Natural killer cell (primary cell): ENCODE results near the gene B3GALT5. TPM values are rescaled to one million over a fixed set of nuclear protein-coding genes. Genes with fewer than 3 reads are reported as not detected.

Experiments
- ATAC-seq, 3 donors: fragments of 150-1000 bp in 2 of 3; fragments of 200-7000 bp in 1 of 3; cut with Tn5 transposase; 1 replicate in 1 of 3; 2 replicates in 2 of 3; pipeline ENCODE4 v1.10.0; 2021; ENCODE audit warnings: mild to moderate bottlenecking in 2 of 3, moderate library complexity in 2 of 3
- DNase-seq, 2 donors: peaks; one replicate each; pipeline versions ENCODE4 v3.0.0 to v3.0.0-alpha.2; 2013 to 2021; ENCODE audit warnings: mixed read lengths in 1 of 2
- H3K27ac ChIP-seq: one replicate; pipeline ENCODE4 v1.5.1; 2013; ENCODE audit warnings: mild to moderate bottlenecking, low read length
- H3K27me3 ChIP-seq: one replicate; pipeline ENCODE4 v1.6.1; 2013; ENCODE audit warnings: low read length; ENCODE audit not compliant: control insufficient read depth, insufficient read depth
- H3K36me3 ChIP-seq: one replicate; pipeline ENCODE4 v1.6.1; 2013; ENCODE audit warnings: low read length; ENCODE audit not compliant: control insufficient read depth, insufficient read depth
- H3K4me1 ChIP-seq: one replicate; pipeline ENCODE4 v1.6.1; 2013; ENCODE audit warnings: low read length; ENCODE audit not compliant: control insufficient read depth, insufficient read depth
- H3K4me3 ChIP-seq: one replicate; pipeline ENCODE4 v1.5.1; 2013; ENCODE audit warnings: low read length
- H3K9me3 ChIP-seq: one replicate; pipeline ENCODE4 v1.6.1; 2013; ENCODE audit warnings: low read length; ENCODE audit not compliant: control insufficient read depth, insufficient read depth
- H3K27ac Mint-ChIP-seq, 2 donors: one replicate each; pipeline ENCODE4 v1.8.0; 2022; ENCODE audit warnings: mild to moderate bottlenecking in 2 of 2, mixed read lengths in 2 of 2, moderate library complexity in 1 of 2
- H3K27me3 Mint-ChIP-seq, 2 donors: one replicate each; pipeline ENCODE4 v1.8.0; 2022; ENCODE audit warnings: low read depth in 2 of 2, mixed read lengths in 2 of 2
- H3K36me3 Mint-ChIP-seq: one replicate; pipeline ENCODE4 v1.8.0; 2022; ENCODE audit warnings: mixed read lengths
- H3K4me1 Mint-ChIP-seq, 2 donors: one replicate each; pipeline ENCODE4 v1.8.0; 2022; ENCODE audit warnings: mixed read lengths in 2 of 2
- H3K4me3 Mint-ChIP-seq: one replicate; pipeline ENCODE4 v1.8.0; 2022; ENCODE audit warnings: mild to moderate bottlenecking, moderate library complexity, mixed read lengths
- H3K9me3 Mint-ChIP-seq, 2 donors: one replicate each; pipeline ENCODE4 v1.8.0; 2022; ENCODE audit warnings: mixed read lengths in 2 of 2
- WGBS: methylation state at CpG from one replicate; pipeline ENCODE4 v1.1.7; 2013; ENCODE audit warnings: missing lambda C conversion rate; ENCODE audit not compliant: insufficient coverage; 5-methylcytosine and 5-hydroxymethylcytosine counted together
- intact Hi-C: fragments of 100-400 bp; cut with micrococcal nuclease; formaldehyde crosslinking; loops from one replicate; pipeline ENCODE4 v1.14.2; 2022
- total RNA-seq, 4 donors: library from RNA; stranded (reverse); fragments of 120-200 nt in 1 of 4; gene quantifications; one replicate each; pipeline versions ENCODE4 v1.2.3 to v1.2.4, GENCODE V29; 2013 to 2022
- TF ChIP-seq, protein P1 (sequence below): fragments of 200-600 bp; IDR thresholded peaks from one replicate; pipeline ENCODE4 v1.8.0; 2022; ENCODE audit warnings: antibody characterized with exemption

B3GALT5 gene
- total RNA-seq, 3 donors from 2014 or later (not counting 1 experiment from before 2014, with no cell fraction given) = 0.05 TPM; not detected in 2

DNA sequence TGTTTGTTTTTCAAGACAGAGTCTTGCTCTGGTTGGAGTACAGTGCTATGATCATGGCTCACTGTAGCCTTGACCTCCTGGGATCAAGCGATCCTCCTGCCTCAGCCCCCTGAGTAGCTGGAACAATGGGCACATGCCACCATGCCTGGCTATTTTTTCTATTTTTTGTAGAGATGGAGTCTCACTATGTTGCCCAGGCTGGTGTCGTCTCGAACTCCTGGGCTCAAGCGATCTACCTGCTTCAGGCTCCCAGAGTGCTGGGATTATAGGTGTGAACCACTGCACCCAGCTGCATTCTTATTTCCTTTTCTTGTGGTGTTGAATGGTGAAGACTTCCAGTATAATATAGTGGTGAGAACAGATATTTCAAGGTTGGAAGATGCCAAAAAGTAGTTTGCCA lies 28.0 kb downstream of the B3GALT5 start:
- no peak for ATAC-seq
- Histone ChIP-seq H3K4me3 (no peak overlapping the region), H3K27ac (no peak overlapping the region), H3K27me3 (no peaks in the 10 kb centered on the region), H3K4me1 (no peaks in the 10 kb centered on the region), H3K36me3 (no peaks in the 10 kb centered on the region), H3K9me3 (no peaks in the 10 kb centered on the region)
- H3K36me3 Mint-ChIP-seq = no peaks in the 10 kb centered on the region
- intact Hi-C loops = no loop called here
- DNase-seq = no peak
- H3K4me3 Mint-ChIP-seq = no peak overlapping the region
- TF ChIP-seq, protein P1, sequence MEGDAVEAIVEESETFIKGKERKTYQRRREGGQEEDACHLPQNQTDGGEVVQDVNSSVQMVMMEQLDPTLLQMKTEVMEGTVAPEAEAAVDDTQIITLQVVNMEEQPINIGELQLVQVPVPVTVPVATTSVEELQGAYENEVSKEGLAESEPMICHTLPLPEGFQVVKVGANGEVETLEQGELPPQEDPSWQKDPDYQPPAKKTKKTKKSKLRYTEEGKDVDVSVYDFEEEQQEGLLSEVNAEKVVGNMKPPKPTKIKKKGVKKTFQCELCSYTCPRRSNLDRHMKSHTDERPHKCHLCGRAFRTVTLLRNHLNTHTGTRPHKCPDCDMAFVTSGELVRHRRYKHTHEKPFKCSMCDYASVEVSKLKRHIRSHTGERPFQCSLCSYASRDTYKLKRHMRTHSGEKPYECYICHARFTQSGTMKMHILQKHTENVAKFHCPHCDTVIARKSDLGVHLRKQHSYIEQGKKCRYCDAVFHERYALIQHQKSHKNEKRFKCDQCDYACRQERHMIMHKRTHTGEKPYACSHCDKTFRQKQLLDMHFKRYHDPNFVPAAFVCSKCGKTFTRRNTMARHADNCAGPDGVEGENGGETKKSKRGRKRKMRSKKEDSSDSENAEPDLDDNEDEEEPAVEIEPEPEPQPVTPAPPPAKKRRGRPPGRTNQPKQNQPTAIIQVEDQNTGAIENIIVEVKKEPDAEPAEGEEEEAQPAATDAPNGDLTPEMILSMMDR = no peak
- no peak overlapping the region for H3K27ac Mint-ChIP-seq
- peaks cover 21 to 39% of the 10 kb centered on the region in 2 donors for H3K27me3 Mint-ChIP-seq
- no peaks in the 10 kb centered on the region for H3K9me3 Mint-ChIP-seq
- no peaks in the 10 kb centered on the region for H3K4me1 Mint-ChIP-seq
- WGBS = 90% methylated on average over 4 of the region's 4 CpGs

DNA sequence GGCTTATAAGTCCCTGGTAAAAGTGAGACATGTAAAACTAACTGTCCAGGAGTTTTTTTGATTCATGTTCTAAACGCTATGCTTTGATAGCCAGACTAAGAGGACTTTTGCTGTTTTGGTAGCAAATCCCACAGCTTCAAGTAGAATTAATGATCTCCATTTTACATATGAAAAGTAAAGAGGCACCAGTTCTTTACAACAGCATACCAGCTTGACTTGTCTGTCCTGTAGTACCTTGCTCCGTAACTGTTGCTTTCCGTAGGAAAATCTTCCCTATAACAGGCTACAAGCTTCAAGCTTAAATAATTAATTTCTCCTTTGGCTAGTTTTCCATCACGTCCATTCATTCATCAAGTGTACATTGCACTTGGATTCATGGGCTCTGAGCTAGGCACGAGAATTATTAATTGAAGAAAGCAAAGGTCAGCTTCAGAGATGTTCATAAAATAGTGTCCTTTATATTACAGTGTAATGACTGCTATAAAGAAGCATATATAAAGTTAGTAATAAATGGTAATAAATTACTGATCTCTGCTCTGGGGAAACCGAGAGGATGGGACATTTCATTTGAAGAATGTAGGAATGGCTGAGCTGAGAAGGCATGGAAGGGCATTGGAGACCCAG lies 29.2 kb downstream of the B3GALT5 start:
- H3K27ac Mint-ChIP-seq = no peak overlapping the region

DNA sequence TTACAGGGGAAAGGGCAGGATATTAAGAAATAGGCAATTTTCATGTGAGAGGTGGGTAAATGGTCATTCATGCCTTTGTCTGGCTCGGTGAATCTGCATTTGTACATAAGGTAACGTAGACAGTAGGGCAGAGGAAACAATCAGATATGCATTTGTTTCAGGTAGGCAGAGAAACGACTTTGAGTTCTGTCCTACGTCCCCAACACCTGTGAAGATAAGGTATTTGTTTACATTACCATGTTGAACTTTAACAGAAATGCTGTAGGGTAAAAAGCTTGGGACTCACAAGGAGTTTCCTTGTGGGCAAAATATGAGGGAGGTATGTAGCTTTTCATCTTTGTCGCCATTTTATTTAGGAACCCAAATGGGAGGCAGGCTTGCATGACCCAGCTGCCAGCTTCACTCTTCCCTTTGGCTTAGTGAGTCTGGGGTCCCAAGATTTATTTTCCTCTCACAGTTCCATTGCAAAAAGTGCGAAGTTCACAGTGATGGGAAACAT lies 31.4 kb downstream of the B3GALT5 start:
- no peak overlapping the region for H3K4me3 ChIP-seq
- no peaks in the 10 kb centered on the region for H3K4me1 ChIP-seq
- 82% methylated on average over 6 of the region's 6 CpGs for WGBS
- H3K27me3 ChIP-seq = no peaks in the 10 kb centered on the region
- intact Hi-C loops = no loop called here
- ATAC-seq (no peak), DNase-seq (no peak)
- H3K36me3 ChIP-seq = no peaks in the 10 kb centered on the region
- TF ChIP-seq, protein P1 = no peak
- Mint-ChIP-seq H3K9me3 (peaks cover 0 to 2% of the 10 kb centered on the region in 2 donors), H3K36me3 (no peaks in the 10 kb centered on the region), H3K4me1 (no peaks in the 10 kb centered on the region), H3K27ac (no peak overlapping the region), H3K27me3 (peaks cover 13 to 38% of the 10 kb centered on the region in 2 donors), H3K4me3 (no peak overlapping the region)
- no peak overlapping the region for H3K27ac ChIP-seq
- no peaks in the 10 kb centered on the region for H3K9me3 ChIP-seq

More for the DNA sequence above, 29.2 kb downstream of the B3GALT5 start:
- Mint-ChIP-seq H3K36me3 (no peaks in the 10 kb centered on the region), H3K4me1 (no peaks in the 10 kb centered on the region), H3K4me3 (no peak overlapping the region), H3K9me3 (peaks cover 0 to 2% of the 10 kb centered on the region in 2 donors), H3K27me3 (peaks cover 14 to 37% of the 10 kb centered on the region in 2 donors)
- Histone ChIP-seq H3K36me3 (no peaks in the 10 kb centered on the region), H3K4me3 (no peak overlapping the region), H3K27ac (no peak overlapping the region), H3K27me3 (no peaks in the 10 kb centered on the region), H3K9me3 (no peaks in the 10 kb centered on the region), H3K4me1 (no peaks in the 10 kb centered on the region)
- WGBS = 71% methylated on average over 6 of the region's 6 CpGs
- intact Hi-C loops = no loop called here
- DNase-seq (no peak), ATAC-seq (no peak)
- TF ChIP-seq, protein P1 = no peak

DNA sequence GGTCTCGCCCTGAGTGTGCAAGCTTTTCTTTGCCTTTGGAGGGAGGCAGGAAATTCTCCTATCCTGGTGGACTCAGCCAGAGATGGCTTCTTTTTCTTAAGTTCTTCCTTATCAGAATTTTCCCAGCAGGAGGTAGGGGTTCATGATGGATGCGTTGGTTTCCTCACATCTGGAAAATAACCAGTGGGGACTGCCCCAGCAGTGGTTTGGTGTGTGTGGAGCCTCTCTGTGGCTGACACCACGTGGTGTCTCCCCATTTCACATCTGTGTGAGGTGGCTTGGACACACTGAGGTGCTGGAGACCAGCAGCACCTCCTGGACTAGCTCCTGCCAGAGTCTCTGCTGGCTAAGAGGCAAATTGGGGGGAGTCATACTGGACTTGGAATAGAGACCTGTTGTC lies 32.6 kb downstream of the B3GALT5 start:
- Histone ChIP-seq H3K27me3 (no peaks in the 10 kb centered on the region), H3K27ac (no peak overlapping the region), H3K4me3 (no peak overlapping the region), H3K4me1 (no peaks in the 10 kb centered on the region), H3K36me3 (no peaks in the 10 kb centered on the region), H3K9me3 (no peaks in the 10 kb centered on the region)
- Mint-ChIP-seq H3K4me3 (no peak overlapping the region), H3K36me3 (no peaks in the 10 kb centered on the region), H3K27ac (no peak overlapping the region), H3K4me1 (no peaks in the 10 kb centered on the region), H3K9me3 (peaks cover 0 to 2% of the 10 kb centered on the region in 2 donors), H3K27me3 (peaks cover 13 to 36% of the 10 kb centered on the region in 2 donors)
- intact Hi-C loops = no loop called here
- DNase-seq (no peak), ATAC-seq (no peak)
- WGBS = 55% methylated on average over 3 of the region's 3 CpGs
- TF ChIP-seq, protein P1 = no peak
